HepG2 (cell line): ENCODE data around the gene NOS1AP. TPM values are rescaled to one million over a fixed set of nuclear protein-coding genes. Genes with fewer than 3 reads are reported as not detected.

Experiments used
- CHCHD3 ChIP-seq: sonication (generic); formaldehyde crosslinking; IDR thresholded peaks from 2 replicates; pipeline ENCODE4 v1.8.0; 2022; ENCODE audit warnings: mild to moderate bottlenecking, missing genetic modification reagents, moderate library complexity
- IRF2 ChIP-seq: IDR thresholded peaks from 2 replicates; pipeline ENCODE4 v1.6.1; 2018; ENCODE audit warnings: missing genetic modification reagents, missing compliant biosample characterization
- ISL2 ChIP-seq: sonication (generic); formaldehyde crosslinking; IDR thresholded peaks from 2 replicates; pipeline ENCODE4 v1.5.0; 2020; ENCODE audit warnings: missing genetic modification reagents
- LCORL ChIP-seq, 2 experiments: fragments of 450-650 bp in 1 of 2; sonication (generic) in 1 of 2; formaldehyde crosslinking in 1 of 2; IDR thresholded peaks; 2 replicates each; pipeline versions ENCODE4 v1.5.0 to v1.6.1; 2017 to 2020; ENCODE audit warnings: antibody characterized with exemption in 1 of 2, missing genetic modification reagents in 1 of 2
- PAF1 ChIP-seq: IDR thresholded peaks from 2 replicates; pipeline ENCODE4 v1.6.1; 2016; ENCODE audit warnings: missing genetic modification reagents, missing compliant biosample characterization
- PATZ1 ChIP-seq: sonication (generic); formaldehyde crosslinking; IDR thresholded peaks from 2 replicates; pipeline ENCODE4 v1.4.0; 2020; ENCODE audit warnings: missing genetic modification reagents
- PHF20 ChIP-seq: sonication (generic); formaldehyde crosslinking; IDR thresholded peaks from 2 replicates; pipeline ENCODE4 v1.5.0; 2020; ENCODE audit warnings: mild to moderate bottlenecking, missing genetic modification reagents
- PHF5A ChIP-seq: IDR thresholded peaks from one replicate; pipeline ENCODE4 v1.6.1; 2018; ENCODE audit warnings: low read depth, missing genetic modification reagents; ENCODE audit not compliant: unreplicated experiment
- RXRB ChIP-seq: IDR thresholded peaks from 2 replicates; pipeline ENCODE4 v1.6.1; 2016; ENCODE audit warnings: borderline replicate concordance, missing genetic modification reagents, missing compliant biosample characterization
- SALL1 ChIP-seq: sonication (generic); formaldehyde crosslinking; IDR thresholded peaks from 2 replicates; pipeline ENCODE4 v1.8.0; 2022; ENCODE audit warnings: mild to moderate bottlenecking, missing genetic modification reagents
- SRF ChIP-seq: IDR thresholded peaks from 2 replicates; pipeline ENCODE4 v1.6.1; 2011; ENCODE audit warnings: mild to moderate bottlenecking, low read depth, low read length, moderate library complexity
- TMF1 ChIP-seq: sonication (generic); formaldehyde crosslinking; IDR thresholded peaks from 2 replicates; pipeline ENCODE4 v1.8.1; 2022; ENCODE audit warnings: low read depth, missing genetic modification reagents
- XBP1 ChIP-seq: sonication (generic); formaldehyde crosslinking; IDR thresholded peaks from 2 replicates; pipeline ENCODE4 v1.5.0; 2020; ENCODE audit warnings: missing genetic modification reagents
- polyA plus RNA-seq, 8 experiments: library from polyadenylated mRNA; depleted of rRNA in 3 of 8; stranded (reverse) in 7 of 8; unstranded in 1 of 8; fragments of >200 nt; fragmentation: Illumina TruSeq in 4 of 8; extraction: Trizol in 4 of 8; gene quantifications; 2 replicates each; pipeline versions ENCODE4 v1.2.1 to v1.2.3, GENCODE V29; 2011 to 2016; ENCODE audit warnings: low read depth in 4 of 8, missing spikeins in 1 of 8, mixed read lengths in 1 of 8; ENCODE audit not compliant: insufficient read depth in 1 of 8
- total RNA-seq, 5 experiments: library from RNA; depleted of rRNA; stranded (reverse); fragments of >200 nt; fragmentation: Illumina TruSeq; extraction: Trizol; gene quantifications; 2 replicates each; pipeline ENCODE4 v1.2.3, GENCODE V29; 2016; ENCODE audit warnings: low read depth in 1 of 5
- TF ChIP-seq, protein P1 (sequence below): sonication (generic); formaldehyde crosslinking; IDR thresholded peaks from 2 replicates; pipeline ENCODE4 v1.4.0; 2020; ENCODE audit warnings: missing genetic modification reagents, low read depth, mild to moderate bottlenecking, borderline replicate concordance
- TF ChIP-seq, protein P2 (sequence below): sonication (generic); formaldehyde crosslinking; IDR thresholded peaks from 2 replicates; pipeline ENCODE4 v1.4.0; 2020; ENCODE audit warnings: missing genetic modification reagents
- TF ChIP-seq, protein P3 (sequence below): sonication (generic); formaldehyde crosslinking; IDR thresholded peaks from 2 replicates; pipeline ENCODE4 v1.4.0; 2020; ENCODE audit warnings: missing genetic modification reagents

Gene NOS1AP
- total and polyA plus RNA-seq, 2 of the 13 experiments (the other 11 are each of a cell fraction or from before 2014, with no cell fraction given) = 2.0 to 3.3 TPM

GRCh38 chr1:162069334-162070093 is at the start of gene NOS1AP (continued):
- no peak for TF ChIP-seq PHF5A (CRISPR knock-in tag)
- TF ChIP-seq PATZ1 (CRISPR knock-in tag) = peak; percentile 45
- TF ChIP-seq PAF1 (CRISPR knock-in tag) = no peak
- no peak for TF ChIP-seq RXRB (CRISPR knock-in tag)
- TF ChIP-seq, protein P1, sequence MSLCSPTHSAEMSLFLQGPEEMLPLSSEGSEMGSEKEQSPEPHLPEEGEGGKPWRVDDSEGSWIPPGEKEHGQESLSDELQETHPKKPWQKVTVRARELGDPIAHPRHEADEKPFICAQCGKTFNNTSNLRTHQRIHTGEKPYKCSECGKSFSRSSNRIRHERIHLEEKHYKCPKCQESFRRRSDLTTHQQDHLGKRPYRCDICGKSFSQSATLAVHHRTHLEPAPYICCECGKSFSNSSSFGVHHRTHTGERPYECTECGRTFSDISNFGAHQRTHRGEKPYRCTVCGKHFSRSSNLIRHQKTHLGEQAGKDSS (CRISPR knock-in tag) = no peak
- peak; percentile 76; the same call in 1 of the 2 replicates for TF ChIP-seq TMF1 (CRISPR knock-in tag)
- TF ChIP-seq ISL2 = no peak
- TF ChIP-seq IRF2 (CRISPR knock-in tag) = no peak
- no peak for TF ChIP-seq XBP1 (CRISPR knock-in tag)
- TF ChIP-seq, protein P2, sequence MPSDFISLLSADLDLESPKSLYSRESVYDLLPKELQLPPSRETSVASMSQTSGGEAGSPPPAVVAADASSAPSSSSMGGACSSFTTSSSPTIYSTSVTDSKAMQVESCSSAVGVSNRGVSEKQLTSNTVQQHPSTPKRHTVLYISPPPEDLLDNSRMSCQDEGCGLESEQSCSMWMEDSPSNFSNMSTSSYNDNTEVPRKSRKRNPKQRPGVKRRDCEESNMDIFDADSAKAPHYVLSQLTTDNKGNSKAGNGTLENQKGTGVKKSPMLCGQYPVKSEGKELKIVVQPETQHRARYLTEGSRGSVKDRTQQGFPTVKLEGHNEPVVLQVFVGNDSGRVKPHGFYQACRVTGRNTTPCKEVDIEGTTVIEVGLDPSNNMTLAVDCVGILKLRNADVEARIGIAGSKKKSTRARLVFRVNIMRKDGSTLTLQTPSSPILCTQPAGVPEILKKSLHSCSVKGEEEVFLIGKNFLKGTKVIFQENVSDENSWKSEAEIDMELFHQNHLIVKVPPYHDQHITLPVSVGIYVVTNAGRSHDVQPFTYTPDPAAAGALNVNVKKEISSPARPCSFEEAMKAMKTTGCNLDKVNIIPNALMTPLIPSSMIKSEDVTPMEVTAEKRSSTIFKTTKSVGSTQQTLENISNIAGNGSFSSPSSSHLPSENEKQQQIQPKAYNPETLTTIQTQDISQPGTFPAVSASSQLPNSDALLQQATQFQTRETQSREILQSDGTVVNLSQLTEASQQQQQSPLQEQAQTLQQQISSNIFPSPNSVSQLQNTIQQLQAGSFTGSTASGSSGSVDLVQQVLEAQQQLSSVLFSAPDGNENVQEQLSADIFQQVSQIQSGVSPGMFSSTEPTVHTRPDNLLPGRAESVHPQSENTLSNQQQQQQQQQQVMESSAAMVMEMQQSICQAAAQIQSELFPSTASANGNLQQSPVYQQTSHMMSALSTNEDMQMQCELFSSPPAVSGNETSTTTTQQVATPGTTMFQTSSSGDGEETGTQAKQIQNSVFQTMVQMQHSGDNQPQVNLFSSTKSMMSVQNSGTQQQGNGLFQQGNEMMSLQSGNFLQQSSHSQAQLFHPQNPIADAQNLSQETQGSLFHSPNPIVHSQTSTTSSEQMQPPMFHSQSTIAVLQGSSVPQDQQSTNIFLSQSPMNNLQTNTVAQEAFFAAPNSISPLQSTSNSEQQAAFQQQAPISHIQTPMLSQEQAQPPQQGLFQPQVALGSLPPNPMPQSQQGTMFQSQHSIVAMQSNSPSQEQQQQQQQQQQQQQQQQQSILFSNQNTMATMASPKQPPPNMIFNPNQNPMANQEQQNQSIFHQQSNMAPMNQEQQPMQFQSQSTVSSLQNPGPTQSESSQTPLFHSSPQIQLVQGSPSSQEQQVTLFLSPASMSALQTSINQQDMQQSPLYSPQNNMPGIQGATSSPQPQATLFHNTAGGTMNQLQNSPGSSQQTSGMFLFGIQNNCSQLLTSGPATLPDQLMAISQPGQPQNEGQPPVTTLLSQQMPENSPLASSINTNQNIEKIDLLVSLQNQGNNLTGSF (CRISPR knock-in tag) = no peak
- TF ChIP-seq CHCHD3 = 0 out of 2 replicates have a peak, but pooled peaks have one; percentile 19
- no peak for TF ChIP-seq LCORL (IDR thresholded peaks at IDR 0.05)
- no peak for TF ChIP-seq LCORL (CRISPR knock-in tag; IDR thresholded peaks at IDR 0.05)
- TF ChIP-seq SALL1 (CRISPR knock-in tag) = peak; percentile 51; the same call in 1 of the 2 replicates
- TF ChIP-seq, protein P3, sequence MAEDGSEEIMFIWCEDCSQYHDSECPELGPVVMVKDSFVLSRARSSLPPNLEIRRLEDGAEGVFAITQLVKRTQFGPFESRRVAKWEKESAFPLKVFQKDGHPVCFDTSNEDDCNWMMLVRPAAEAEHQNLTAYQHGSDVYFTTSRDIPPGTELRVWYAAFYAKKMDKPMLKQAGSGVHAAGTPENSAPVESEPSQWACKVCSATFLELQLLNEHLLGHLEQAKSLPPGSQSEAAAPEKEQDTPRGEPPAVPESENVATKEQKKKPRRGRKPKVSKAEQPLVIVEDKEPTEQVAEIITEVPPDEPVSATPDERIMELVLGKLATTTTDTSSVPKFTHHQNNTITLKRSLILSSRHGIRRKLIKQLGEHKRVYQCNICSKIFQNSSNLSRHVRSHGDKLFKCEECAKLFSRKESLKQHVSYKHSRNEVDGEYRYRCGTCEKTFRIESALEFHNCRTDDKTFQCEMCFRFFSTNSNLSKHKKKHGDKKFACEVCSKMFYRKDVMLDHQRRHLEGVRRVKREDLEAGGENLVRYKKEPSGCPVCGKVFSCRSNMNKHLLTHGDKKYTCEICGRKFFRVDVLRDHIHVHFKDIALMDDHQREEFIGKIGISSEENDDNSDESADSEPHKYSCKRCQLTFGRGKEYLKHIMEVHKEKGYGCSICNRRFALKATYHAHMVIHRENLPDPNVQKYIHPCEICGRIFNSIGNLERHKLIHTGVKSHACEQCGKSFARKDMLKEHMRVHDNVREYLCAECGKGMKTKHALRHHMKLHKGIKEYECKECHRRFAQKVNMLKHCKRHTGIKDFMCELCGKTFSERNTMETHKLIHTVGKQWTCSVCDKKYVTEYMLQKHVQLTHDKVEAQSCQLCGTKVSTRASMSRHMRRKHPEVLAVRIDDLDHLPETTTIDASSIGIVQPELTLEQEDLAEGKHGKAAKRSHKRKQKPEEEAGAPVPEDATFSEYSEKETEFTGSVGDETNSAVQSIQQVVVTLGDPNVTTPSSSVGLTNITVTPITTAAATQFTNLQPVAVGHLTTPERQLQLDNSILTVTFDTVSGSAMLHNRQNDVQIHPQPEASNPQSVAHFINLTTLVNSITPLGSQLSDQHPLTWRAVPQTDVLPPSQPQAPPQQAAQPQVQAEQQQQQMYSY = no peak
- no peak for TF ChIP-seq SRF
- TF ChIP-seq PHF20 (CRISPR knock-in tag) = 0 out of 2 replicates have a peak, but pooled peaks have one; percentile 22
